Stimulated activated CD8-positive, alpha-beta memory T cell treated with anti-CD3 and anti-CD28 coated beads, Interleukin-12 subunit alpha, Interleukin-12 subunit beta, amount 100 ng/mL, for 24 hours (primary cell): Measurements from ENCODE around the gene FXYD4.
A peak's percentile ranks its signal among the peaks of the same experiment; 100 is the strongest.
"Not testable (repeated sequence)": the region's sequence is repeated elsewhere in the genome, so short reads cannot be mapped to it uniquely, and the experiment has no call there.

Source experiments
- DNase-seq: peaks from one replicate; pipeline ENCODE4 v3.0.0-alpha.2; 2020; ENCODE audit errors: extremely low read depth

Gene FXYD4

GRCh38 chr10:43417950-43418768 lies 46.7 kb downstream of the FXYD4 start:
- no peak for DNase-seq

GRCh38 chr10:43419997-43420368 lies 48.5 kb downstream of the FXYD4 start:
- DNase-seq = no peak

- DNase-seq = peak; percentile 74
Observed at GRCh38 chr10:43420369-43421200, 49.1 kb downstream of the FXYD4 start.

- no peak for DNase-seq
Observed at GRCh38 chr10:43421201-43421507, 49.7 kb downstream of the FXYD4 start.

GRCh38 chr10:43421519-43421918 lies 50.1 kb downstream of the FXYD4 start:
- no peak for DNase-seq

GRCh38 chr10:43421944-43422343 lies 50.5 kb downstream of the FXYD4 start:
- not testable (repeated sequence) for DNase-seq

- no peak for DNase-seq
Observed at GRCh38 chr10:43424416-43424815, 53.0 kb downstream of the FXYD4 start.
